Measurements from ENCODE around the gene PDE4D.

DNA sequence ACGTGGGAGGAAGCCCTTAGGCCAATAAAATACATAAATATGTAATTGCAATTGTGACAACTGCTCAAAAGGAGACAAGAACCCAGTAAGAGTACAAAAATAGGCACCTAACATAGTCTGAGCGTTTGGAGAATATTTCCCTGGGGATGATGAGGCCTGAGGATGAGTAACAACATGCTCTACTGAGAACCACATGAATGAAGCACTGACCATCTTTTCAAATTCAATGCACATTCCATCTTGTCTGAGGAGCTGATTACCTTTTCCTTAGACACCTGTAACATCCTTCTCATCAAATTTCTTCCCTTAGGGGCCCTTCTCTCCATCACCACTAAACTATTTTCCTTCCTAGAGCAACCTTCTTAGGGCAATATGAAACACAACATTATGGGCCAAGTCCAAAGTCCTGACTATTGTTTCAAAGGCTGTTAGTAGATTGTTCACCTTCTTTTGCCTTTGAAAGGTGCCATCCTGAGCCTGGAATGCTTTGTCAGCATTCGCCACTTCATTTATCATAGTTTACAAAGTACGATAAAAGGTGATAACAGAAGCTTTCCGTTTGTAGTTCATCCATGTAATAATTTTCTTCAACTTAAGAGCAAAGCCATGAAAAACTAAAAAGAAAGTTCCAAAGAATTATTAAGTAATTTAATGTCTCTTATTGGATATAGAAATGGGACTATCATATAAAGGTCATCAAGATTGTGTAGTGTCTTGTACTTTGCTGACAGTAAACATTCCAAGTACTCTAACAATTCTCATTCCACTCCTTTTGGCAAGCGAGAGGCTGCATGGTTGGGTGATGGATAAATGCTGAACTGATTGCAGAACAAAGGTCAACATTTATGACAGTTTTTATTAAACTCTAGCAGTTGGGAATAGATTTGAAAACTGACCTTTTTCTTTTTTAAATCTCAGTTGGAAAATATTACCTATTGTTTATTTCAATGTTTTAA, 471.3 kb downstream of the PDE4D start:
- TF ChIP-seq, protein P1, sequence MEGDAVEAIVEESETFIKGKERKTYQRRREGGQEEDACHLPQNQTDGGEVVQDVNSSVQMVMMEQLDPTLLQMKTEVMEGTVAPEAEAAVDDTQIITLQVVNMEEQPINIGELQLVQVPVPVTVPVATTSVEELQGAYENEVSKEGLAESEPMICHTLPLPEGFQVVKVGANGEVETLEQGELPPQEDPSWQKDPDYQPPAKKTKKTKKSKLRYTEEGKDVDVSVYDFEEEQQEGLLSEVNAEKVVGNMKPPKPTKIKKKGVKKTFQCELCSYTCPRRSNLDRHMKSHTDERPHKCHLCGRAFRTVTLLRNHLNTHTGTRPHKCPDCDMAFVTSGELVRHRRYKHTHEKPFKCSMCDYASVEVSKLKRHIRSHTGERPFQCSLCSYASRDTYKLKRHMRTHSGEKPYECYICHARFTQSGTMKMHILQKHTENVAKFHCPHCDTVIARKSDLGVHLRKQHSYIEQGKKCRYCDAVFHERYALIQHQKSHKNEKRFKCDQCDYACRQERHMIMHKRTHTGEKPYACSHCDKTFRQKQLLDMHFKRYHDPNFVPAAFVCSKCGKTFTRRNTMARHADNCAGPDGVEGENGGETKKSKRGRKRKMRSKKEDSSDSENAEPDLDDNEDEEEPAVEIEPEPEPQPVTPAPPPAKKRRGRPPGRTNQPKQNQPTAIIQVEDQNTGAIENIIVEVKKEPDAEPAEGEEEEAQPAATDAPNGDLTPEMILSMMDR (IDR thresholded peaks at IDR 0.05) = no peak
- TF ChIP-seq POLR2A (IDR thresholded peaks at IDR 0.05) = no peak

All from esophagus squamous epithelium (tissue), 4 donors.